Right lobe of liver (tissue), 6 donors: ENCODE data around the gene CIITA. TPM values are rescaled to one million over a fixed set of nuclear protein-coding genes. Genes with fewer than 3 reads are reported as not detected.
A peak's percentile ranks its signal among the peaks of the same experiment; 100 is the strongest.

ENCODE experiments used
- ATAC-seq, 4 donors: fragments of 200-7000 bp; cut with Tn5 transposase; one replicate each; pipeline ENCODE4 v1.9.1; 2020; ENCODE audit warnings: mild to moderate bottlenecking in 4 of 4, moderate library complexity in 4 of 4
- DNase-seq, 3 donors: peaks; one replicate each; pipeline ENCODE4 v3.0.0-alpha.2; 2020
- H3K27ac ChIP-seq, 3 donors: fragments of 200-600 bp; one replicate each; pipeline ENCODE4 v1.8.0; 2022
- H3K27me3 ChIP-seq, 2 donors: fragments of 200-600 bp; one replicate each; pipeline ENCODE4 v1.8.0; 2022
- H3K36me3 ChIP-seq, 4 donors: fragments of 200-600 bp; sonication (generic) in 1 of 4; one replicate each; pipeline versions ENCODE4 v1.5.1 to v1.8.0; 2017 to 2022; ENCODE audit warnings: control low read depth in 1 of 4
- H3K4me1 ChIP-seq, 4 donors: fragments of 200-600 bp; sonication (generic) in 1 of 4; one replicate each; pipeline versions ENCODE4 v1.5.1 to v1.8.0; 2017 to 2022; ENCODE audit warnings: control low read depth in 1 of 4
- H3K4me3 ChIP-seq, 3 donors: fragments of 200-600 bp; one replicate each; pipeline ENCODE4 v1.8.0; 2022
- H3K9me3 ChIP-seq, 4 donors: fragments of 200-600 bp; sonication (generic) in 1 of 4; one replicate each; pipeline versions ENCODE4 v1.5.1 to v1.8.0; 2017 to 2022; ENCODE audit warnings: control low read depth in 1 of 4
- CTCF ChIP-seq, 4 donors: fragments of 200-600 bp in 3 of 4; fragments of 450-650 bp in 1 of 4; IDR thresholded peaks; one replicate each; pipeline versions ENCODE4 v1.5.1 to v1.8.0; 2016 to 2022; ENCODE audit warnings: antibody characterized with exemption in 4 of 4, mild to moderate bottlenecking in 2 of 4
- POLR2A ChIP-seq: fragments of 450-650 bp; IDR thresholded peaks from one replicate; pipeline ENCODE4 v1.6.1; 2017; ENCODE audit warnings: antibody characterized with exemption, mild to moderate bottlenecking
- WGBS: methylation state at CpG from one replicate; pipeline ENCODE4 v1.1.6; 2018; ENCODE audit warnings: low coverage, low lambda C conversion rate; ENCODE audit not compliant: insufficient coverage; ENCODE audit errors: missing lambda C conversion rate; 5-methylcytosine and 5-hydroxymethylcytosine counted together
- intact Hi-C, 2 donors: fragments of 100-400 bp; cut with DNase I; formaldehyde crosslinking; loops; one replicate each; pipeline versions ENCODE4 v1.11.2 to v1.14.1; 2022
- total RNA-seq, 6 experiments: library from RNA; depleted of rRNA in 2 of 6; stranded (reverse); fragments of >200 nt in 2 of 6; fragmentation: NEBNext Ultra II Directional in 3 of 6; extraction: Animal tissue kit (Norgen Biotek cat#: 25700) in 3 of 6; gene quantifications; one replicate each; pipeline versions ENCODE4 v1.1.0 to v1.2.4, GENCODE V29; 2016 to 2023
- donor health status: DM: no; HTN: yes; CAD: no.
- donor health status: DM: no; HTN: no; CAD: no.
- donor health status: DM: no; HTN: no; CAD: no.
- donor health status: DM: no; HTN: yes; CAD: no.
- donor health status: DM: no; HTN: yes; CAD: no.

Gene CIITA
- total RNA-seq, 6 experiments from 2014 or later: 0.95 to 6.4 (median 3.3) TPM

GRCh38 chr16:10896723-10897122, 19.7 kb downstream of the CIITA start:
- H3K4me3 ChIP-seq: no peak overlapping the region
- H3K27me3 ChIP-seq: no peaks in the 10 kb centered on the region
- no peak overlapping the region for H3K27ac ChIP-seq
- no peak for TF ChIP-seq CTCF (IDR thresholded peaks at IDR 0.05)
- no peak for TF ChIP-seq POLR2A
- intact Hi-C loops: no loop called here
- H3K4me1 ChIP-seq: no peaks in the 10 kb centered on the region
- DNase-seq (no peak), ATAC-seq (peak in 2 of 4 donors; percentile 34 to 48)
- no peaks in the 10 kb centered on the region for H3K9me3 ChIP-seq
- no peaks in the 10 kb centered on the region for H3K36me3 ChIP-seq
- WGBS: 75% methylated on average over 2 of the region's 2 CpGs

- Histone ChIP-seq H3K27me3 (no peaks in the 10 kb centered on the region), H3K27ac (no peak overlapping the region), H3K4me1 (no peaks in the 10 kb centered on the region), H3K4me3 (no peak overlapping the region), H3K36me3 (no peaks in the 10 kb centered on the region), H3K9me3 (no peaks in the 10 kb centered on the region)
- intact Hi-C loops: no loop called here
- ATAC-seq (peak in 2 of 4 donors; percentile 29 to 54), DNase-seq (no peak)
- TF ChIP-seq POLR2A (no peak), CTCF (IDR thresholded peaks at IDR 0.05) (no peak)
- WGBS: 72% methylated on average over 4 of the region's 5 CpGs
These were observed 20.1 kb downstream of the CIITA start for GRCh38 chr16:10897134-10897533.

- Histone ChIP-seq H3K9me3 (no peaks in the 10 kb centered on the region), H3K36me3 (no peaks in the 10 kb centered on the region), H3K4me3 (no peak overlapping the region), H3K27ac (no peak overlapping the region), H3K4me1 (no peaks in the 10 kb centered on the region), H3K27me3 (no peaks in the 10 kb centered on the region)
- WGBS: 100% methylated on average over 1 of the region's 1 CpG
- DNase-seq: no peak
- no peak for TF ChIP-seq CTCF (IDR thresholded peaks at IDR 0.05)
- TF ChIP-seq POLR2A: no peak
- intact Hi-C loops: loop anchor here in 1 of 2 donors (10.0 kb wide), 1 partner anchor 148 kb away; no protein-coding TSS in a partner anchor
- ATAC-seq: no peak
These were observed 26.0 kb downstream of the CIITA start for GRCh38 chr16:10902999-10903398.

GRCh38 chr16:10906482-10906881, 29.5 kb downstream of the CIITA start:
- H3K4me3 ChIP-seq: no peak overlapping the region
- H3K9me3 ChIP-seq: no peaks in the 10 kb centered on the region
- H3K27me3 ChIP-seq: no peaks in the 10 kb centered on the region
- no peak for TF ChIP-seq POLR2A
- TF ChIP-seq CTCF (IDR thresholded peaks at IDR 0.05): no peak
- intact Hi-C loops: loop anchor here in 1 of 2 donors (10.0 kb wide), 1 partner anchor 152 kb away; no protein-coding TSS in a partner anchor
- no peaks in the 10 kb centered on the region for H3K4me1 ChIP-seq
- WGBS: no CpG with 5 or more reads among the region's 19 CpGs
- ATAC-seq (peak in 1 of 4 donors; percentile 22), DNase-seq (no peak)
- H3K36me3 ChIP-seq: no peaks in the 10 kb centered on the region
- no peak overlapping the region for H3K27ac ChIP-seq
